Progenitor cell of endocrine pancreas (in vitro differentiated cells): Measurements from ENCODE around the gene ZNF74. TPM values are rescaled to one million over a fixed set of nuclear protein-coding genes. Genes with fewer than 3 reads are reported as not detected.

ENCODE experiments used
- DNase-seq: peaks from one replicate; pipeline ENCODE4 v3.0.0; 2021; ENCODE audit warnings: low spot score; ENCODE audit not compliant: unreplicated experiment
- H3K27ac Mint-ChIP-seq: 2 replicates; pipeline ENCODE4 v1.8.0; 2021; ENCODE audit warnings: mild to moderate bottlenecking, moderate library complexity, mixed read lengths
- H3K27me3 Mint-ChIP-seq: 2 replicates; pipeline ENCODE4 v1.8.0; 2021; ENCODE audit warnings: mixed read lengths
- H3K36me3 Mint-ChIP-seq: 2 replicates; pipeline ENCODE4 v1.8.0; 2022; ENCODE audit warnings: mixed read lengths; ENCODE audit not compliant: insufficient read depth
- H3K4me1 Mint-ChIP-seq: 2 replicates; pipeline ENCODE4 v1.8.0; 2021; ENCODE audit warnings: low read depth, mixed read lengths
- H3K4me3 Mint-ChIP-seq: 2 replicates; pipeline ENCODE4 v1.8.0; 2021; ENCODE audit warnings: low read depth, mild to moderate bottlenecking, moderate library complexity, mixed read lengths
- H3K9me3 Mint-ChIP-seq: 2 replicates; pipeline ENCODE4 v1.8.0; 2021; ENCODE audit warnings: low read depth, mixed read lengths
- total RNA-seq: library from RNA; stranded (reverse); gene quantifications from 2 replicates; pipeline ENCODE4 v1.2.1, GENCODE V29; 2021
- TF ChIP-seq, protein P1 (sequence below): fragments of 200-600 bp; sonication (generic); IDR thresholded peaks from one replicate; pipeline ENCODE4 v1.5.0; 2021; ENCODE audit warnings: antibody characterized with exemption, mild to moderate bottlenecking; ENCODE audit not compliant: unreplicated experiment

Gene ZNF74
- total RNA-seq, 1 donor from 2014 or later: 52.1 TPM

DNA sequence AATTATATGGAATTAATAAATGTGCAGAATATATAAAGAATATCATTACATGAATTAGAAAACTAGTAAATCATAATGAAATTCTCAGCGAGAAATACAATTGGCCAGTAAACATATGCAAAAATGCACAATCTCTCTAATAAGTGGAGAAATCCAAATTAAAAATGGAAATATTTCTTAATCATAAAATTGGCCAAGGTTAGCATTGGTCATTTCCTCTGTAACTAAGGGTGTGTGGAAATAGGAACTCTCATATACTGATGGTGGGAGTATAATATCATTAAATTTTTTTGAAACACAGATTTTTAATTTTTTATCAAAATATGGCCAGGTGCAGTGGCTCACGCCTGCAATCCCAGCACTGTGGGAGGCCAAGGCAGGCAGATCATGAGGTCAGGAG is 7.6 kb upstream of the ZNF74 start:
- H3K4me1 Mint-ChIP-seq: no peaks in the 10 kb centered on the region
- no peak overlapping the region for H3K4me3 Mint-ChIP-seq
- DNase-seq: no peak
- no peaks in the 10 kb centered on the region for H3K9me3 Mint-ChIP-seq
- H3K27ac Mint-ChIP-seq: no peak overlapping the region
- peaks cover 3% of the 10 kb centered on the region for H3K27me3 Mint-ChIP-seq
- H3K36me3 Mint-ChIP-seq: no peaks in the 10 kb centered on the region
- TF ChIP-seq, protein P1, sequence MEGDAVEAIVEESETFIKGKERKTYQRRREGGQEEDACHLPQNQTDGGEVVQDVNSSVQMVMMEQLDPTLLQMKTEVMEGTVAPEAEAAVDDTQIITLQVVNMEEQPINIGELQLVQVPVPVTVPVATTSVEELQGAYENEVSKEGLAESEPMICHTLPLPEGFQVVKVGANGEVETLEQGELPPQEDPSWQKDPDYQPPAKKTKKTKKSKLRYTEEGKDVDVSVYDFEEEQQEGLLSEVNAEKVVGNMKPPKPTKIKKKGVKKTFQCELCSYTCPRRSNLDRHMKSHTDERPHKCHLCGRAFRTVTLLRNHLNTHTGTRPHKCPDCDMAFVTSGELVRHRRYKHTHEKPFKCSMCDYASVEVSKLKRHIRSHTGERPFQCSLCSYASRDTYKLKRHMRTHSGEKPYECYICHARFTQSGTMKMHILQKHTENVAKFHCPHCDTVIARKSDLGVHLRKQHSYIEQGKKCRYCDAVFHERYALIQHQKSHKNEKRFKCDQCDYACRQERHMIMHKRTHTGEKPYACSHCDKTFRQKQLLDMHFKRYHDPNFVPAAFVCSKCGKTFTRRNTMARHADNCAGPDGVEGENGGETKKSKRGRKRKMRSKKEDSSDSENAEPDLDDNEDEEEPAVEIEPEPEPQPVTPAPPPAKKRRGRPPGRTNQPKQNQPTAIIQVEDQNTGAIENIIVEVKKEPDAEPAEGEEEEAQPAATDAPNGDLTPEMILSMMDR: no peak

- H3K27me3 Mint-ChIP-seq: peaks cover 3% of the 10 kb centered on the region
- TF ChIP-seq, protein P1: no peak
- no peak overlapping the region for H3K4me3 Mint-ChIP-seq
- no peaks in the 10 kb centered on the region for H3K36me3 Mint-ChIP-seq
- no peak overlapping the region for H3K27ac Mint-ChIP-seq
- H3K4me1 Mint-ChIP-seq: no peaks in the 10 kb centered on the region
- DNase-seq: no peak
- no peaks in the 10 kb centered on the region for H3K9me3 Mint-ChIP-seq
Measured at GRCh38 chr22:20386972-20387371, 7.0 kb upstream of the ZNF74 start.

DNA sequence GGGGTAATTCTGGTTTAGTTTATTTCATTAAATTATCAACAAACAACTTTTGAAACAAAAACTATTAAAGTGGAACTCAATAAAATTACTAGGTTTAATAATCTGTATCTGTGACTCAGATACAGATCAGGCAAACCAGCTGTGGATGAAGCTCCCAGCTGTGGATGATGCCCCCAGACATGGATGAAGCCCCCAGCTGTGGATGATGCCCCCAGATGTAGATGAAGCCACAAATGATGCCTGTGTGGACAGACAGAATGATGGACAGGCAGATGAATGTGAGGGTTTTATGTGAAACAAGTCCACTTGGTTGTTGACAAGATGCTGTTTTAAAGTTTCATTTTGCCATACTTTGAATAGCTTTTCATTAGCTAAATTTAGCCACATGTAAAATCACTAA is 5.8 kb upstream of the ZNF74 start:
- no peak overlapping the region for H3K4me3 Mint-ChIP-seq

GRCh38 chr22:20389288-20389687 is 4.7 kb upstream of the ZNF74 start:
- TF ChIP-seq, protein P1: no peak
- Mint-ChIP-seq H3K4me3 (no peak overlapping the region), H3K27ac (no peak overlapping the region), H3K4me1 (peaks cover 2% of the 10 kb centered on the region), H3K9me3 (no peaks in the 10 kb centered on the region), H3K36me3 (no peaks in the 10 kb centered on the region), H3K27me3 (peaks cover 2% of the 10 kb centered on the region)
- DNase-seq: no peak

More for the DNA sequence above, 5.8 kb upstream of the ZNF74 start:
- Mint-ChIP-seq H3K27me3 (peaks cover 3% of the 10 kb centered on the region), H3K4me1 (no peaks in the 10 kb centered on the region), H3K9me3 (no peaks in the 10 kb centered on the region), H3K27ac (no peak overlapping the region), H3K36me3 (no peaks in the 10 kb centered on the region)
- TF ChIP-seq, protein P1: no peak
- no peak for DNase-seq

DNA sequence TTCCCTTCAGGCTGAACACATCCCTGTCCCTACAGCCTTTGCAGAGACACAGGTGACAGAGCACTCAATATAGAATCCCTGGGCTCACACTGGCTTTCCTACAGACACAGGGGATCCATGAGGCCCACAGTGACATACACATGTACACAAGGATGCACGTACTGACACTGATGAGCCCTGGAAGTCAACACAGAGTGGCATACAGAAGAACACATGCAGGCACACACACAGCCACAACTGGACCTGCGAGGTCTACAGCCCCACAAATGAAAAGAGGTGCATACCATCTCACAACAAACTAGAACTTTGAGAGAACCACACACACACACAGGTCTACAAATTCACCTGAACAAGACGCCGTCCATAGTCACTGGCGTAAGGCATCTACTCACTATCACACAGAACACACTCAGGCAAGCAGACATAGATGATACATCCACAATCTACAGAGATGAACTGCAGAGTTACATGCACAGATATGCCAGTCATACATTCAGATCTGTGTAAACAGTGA is 3.5 kb upstream of the ZNF74 start:
- H3K36me3 Mint-ChIP-seq: no peaks in the 10 kb centered on the region
- H3K27ac Mint-ChIP-seq: no peak overlapping the region
- no peak overlapping the region for H3K4me3 Mint-ChIP-seq
- H3K9me3 Mint-ChIP-seq: no peaks in the 10 kb centered on the region
- TF ChIP-seq, protein P1: no peak
- peaks cover 13% of the 10 kb centered on the region for H3K4me1 Mint-ChIP-seq
- no peak for DNase-seq
- H3K27me3 Mint-ChIP-seq: no peaks in the 10 kb centered on the region
